GM10266 (cell line): ENCODE results near the gene ATXN10.
A peak's percentile ranks its signal among the peaks of the same experiment; 100 is the strongest.

ENCODE experiments used
- DNase-seq: peaks from one replicate; pipeline ENCODE4 v3.0.0; 2012; ENCODE audit errors: extremely low spot score
- CTCF ChIP-seq: IDR thresholded peaks from 2 replicates; pipeline ENCODE4 v1.5.1; 2012; ENCODE audit warnings: mild to moderate bottlenecking, low read depth; ENCODE audit not compliant: control insufficient read depth, insufficient read depth; ENCODE audit errors: missing control alignments

Gene ATXN10

GRCh38 chr22:45819305-45819704 is 147.7 kb downstream of the ATXN10 start:
- no peak for DNase-seq
- TF ChIP-seq CTCF, result no peak

GRCh38 chr22:45823336-45823735 is 151.7 kb downstream of the ATXN10 start:
- DNase-seq, result no peak
- TF ChIP-seq CTCF, result no peak

GRCh38 chr22:45826520-45826919 is 154.9 kb downstream of the ATXN10 start:
- TF ChIP-seq CTCF, result no peak
- DNase-seq, result no peak

- no peak for TF ChIP-seq CTCF
- DNase-seq, result no peak
Measured at GRCh38 chr22:45828841-45829240, 157.2 kb downstream of the ATXN10 start.

- DNase-seq, result no peak
- no peak for TF ChIP-seq CTCF
Measured at GRCh38 chr22:45830531-45831245, 159.1 kb downstream of the ATXN10 start.

- no peak for DNase-seq
- peak; percentile 49 for TF ChIP-seq CTCF
Measured at GRCh38 chr22:45831394-45831793, 159.8 kb downstream of the ATXN10 start.

- DNase-seq, result no peak
- TF ChIP-seq CTCF, result no peak
Measured at GRCh38 chr22:45832180-45832579, 160.5 kb downstream of the ATXN10 start.
